ENCODE data around the gene CDK11A. TPM values are rescaled to one million over a fixed set of nuclear protein-coding genes. Genes with fewer than 3 reads are reported as not detected.
"Not testable (repeated sequence)": the region's sequence is repeated elsewhere in the genome, so short reads cannot be mapped to it uniquely, and the experiment has no call there.

Gene CDK11A
- polyA plus RNA-seq, 1 donor (not counting 4 experiments of a cell fraction or from before 2014, with no cell fraction given), result 3.5 TPM

- H3K9me3 ChIP-seq (ENCODE audit: control insufficient read depth, low read depth, low read length); dilution Hi-C loops (cut with MboI; ENCODE audit: extremely low pct_ligation_motif_present, low sequenced_read_pairs); H3K4me2 ChIP-seq (ENCODE audit: control insufficient read depth, extremely low read depth, insufficient read depth, low read depth, low read length); H3K4me1 ChIP-seq (ENCODE audit: control insufficient read depth, extremely low read depth, insufficient read depth, low read length); DNase-seq (ENCODE audit: low read depth, low spot score); H3K9ac ChIP-seq (ENCODE audit: control insufficient read depth, extremely low read depth, insufficient read depth, low read length); H4K20me1 ChIP-seq (ENCODE audit: control insufficient read depth, extremely low read depth, insufficient read depth, low read length); H3K27me3 ChIP-seq (ENCODE audit: control insufficient read depth, extremely low read depth, insufficient read depth, low read length); FAIRE-seq; H3K36me3 ChIP-seq (ENCODE audit: control insufficient read depth in 2 of 2, extremely low read depth in 1 of 2, insufficient read depth in 2 of 2, low read length in 2 of 2); H3K79me2 ChIP-seq (ENCODE audit: control insufficient read depth, insufficient read depth, low read length); H3K9me1 ChIP-seq (ENCODE audit: control insufficient read depth, extremely low read depth, insufficient read depth, low read length); H2AFZ ChIP-seq (ENCODE audit: control insufficient read depth, low read length): not testable (repeated sequence)
- H3K4me3 ChIP-seq (ENCODE audit: control insufficient read depth in 2 of 3, extremely low read depth in 1 of 3, insufficient read depth in 2 of 3, low read depth in 1 of 3, low read length in 3 of 3), result peak overlapping the region in 1 of 3 experiments; percentile 42
- peak overlapping the region; percentile 49 for H3K27ac ChIP-seq (ENCODE audit: control insufficient read depth, insufficient read depth, low read length)
Observed at GRCh38 chr1:1745651-1746565, 21.8 kb upstream of the CDK11A start.

GRCh38 chr1:1742529-1742928, 18.4 kb upstream of the CDK11A start:
- H3K9me3 ChIP-seq (ENCODE audit: control insufficient read depth, low read depth, low read length); H3K36me3 ChIP-seq (ENCODE audit: control insufficient read depth in 2 of 2, extremely low read depth in 1 of 2, insufficient read depth in 2 of 2, low read length in 2 of 2); H3K27ac ChIP-seq (ENCODE audit: control insufficient read depth, insufficient read depth, low read length); H4K20me1 ChIP-seq (ENCODE audit: control insufficient read depth, extremely low read depth, insufficient read depth, low read length); H3K9me1 ChIP-seq (ENCODE audit: control insufficient read depth, extremely low read depth, insufficient read depth, low read length); FAIRE-seq; dilution Hi-C loops (cut with MboI; ENCODE audit: extremely low pct_ligation_motif_present, low sequenced_read_pairs); H3K27me3 ChIP-seq (ENCODE audit: control insufficient read depth, extremely low read depth, insufficient read depth, low read length); DNase-seq (ENCODE audit: low read depth, low spot score); H3K4me3 ChIP-seq (ENCODE audit: control insufficient read depth in 2 of 3, extremely low read depth in 1 of 3, insufficient read depth in 2 of 3, low read depth in 1 of 3, low read length in 3 of 3); H2AFZ ChIP-seq (ENCODE audit: control insufficient read depth, low read length); H3K4me1 ChIP-seq (ENCODE audit: control insufficient read depth, extremely low read depth, insufficient read depth, low read length); H3K4me2 ChIP-seq (ENCODE audit: control insufficient read depth, extremely low read depth, insufficient read depth, low read depth, low read length); H3K9ac ChIP-seq (ENCODE audit: control insufficient read depth, extremely low read depth, insufficient read depth, low read length); H3K79me2 ChIP-seq (ENCODE audit: control insufficient read depth, insufficient read depth, low read length): not testable (repeated sequence)

GRCh38 chr1:1741013-1741412, 16.9 kb upstream of the CDK11A start:
- H3K4me1 ChIP-seq (ENCODE audit: control insufficient read depth, extremely low read depth, insufficient read depth, low read length); DNase-seq (ENCODE audit: low read depth, low spot score); H3K4me3 ChIP-seq (ENCODE audit: control insufficient read depth in 2 of 3, extremely low read depth in 1 of 3, insufficient read depth in 2 of 3, low read depth in 1 of 3, low read length in 3 of 3); H3K79me2 ChIP-seq (ENCODE audit: control insufficient read depth, insufficient read depth, low read length); H3K9ac ChIP-seq (ENCODE audit: control insufficient read depth, extremely low read depth, insufficient read depth, low read length); H3K9me3 ChIP-seq (ENCODE audit: control insufficient read depth, low read depth, low read length); H3K4me2 ChIP-seq (ENCODE audit: control insufficient read depth, extremely low read depth, insufficient read depth, low read depth, low read length); H2AFZ ChIP-seq (ENCODE audit: control insufficient read depth, low read length); FAIRE-seq; H3K9me1 ChIP-seq (ENCODE audit: control insufficient read depth, extremely low read depth, insufficient read depth, low read length); H3K36me3 ChIP-seq (ENCODE audit: control insufficient read depth in 2 of 2, extremely low read depth in 1 of 2, insufficient read depth in 2 of 2, low read length in 2 of 2); H3K27me3 ChIP-seq (ENCODE audit: control insufficient read depth, extremely low read depth, insufficient read depth, low read length); dilution Hi-C loops (cut with MboI; ENCODE audit: extremely low pct_ligation_motif_present, low sequenced_read_pairs); H3K27ac ChIP-seq (ENCODE audit: control insufficient read depth, insufficient read depth, low read length); H4K20me1 ChIP-seq (ENCODE audit: control insufficient read depth, extremely low read depth, insufficient read depth, low read length): not testable (repeated sequence)

- H3K4me1 ChIP-seq (ENCODE audit: control insufficient read depth, extremely low read depth, insufficient read depth, low read length); H2AFZ ChIP-seq (ENCODE audit: control insufficient read depth, low read length); H3K4me3 ChIP-seq (ENCODE audit: control insufficient read depth in 2 of 3, extremely low read depth in 1 of 3, insufficient read depth in 2 of 3, low read depth in 1 of 3, low read length in 3 of 3); H3K27ac ChIP-seq (ENCODE audit: control insufficient read depth, insufficient read depth, low read length); DNase-seq (ENCODE audit: low read depth, low spot score); H3K27me3 ChIP-seq (ENCODE audit: control insufficient read depth, extremely low read depth, insufficient read depth, low read length); dilution Hi-C loops (cut with MboI; ENCODE audit: extremely low pct_ligation_motif_present, low sequenced_read_pairs); H4K20me1 ChIP-seq (ENCODE audit: control insufficient read depth, extremely low read depth, insufficient read depth, low read length); FAIRE-seq; H3K79me2 ChIP-seq (ENCODE audit: control insufficient read depth, insufficient read depth, low read length); H3K4me2 ChIP-seq (ENCODE audit: control insufficient read depth, extremely low read depth, insufficient read depth, low read depth, low read length); H3K9me1 ChIP-seq (ENCODE audit: control insufficient read depth, extremely low read depth, insufficient read depth, low read length); H3K9me3 ChIP-seq (ENCODE audit: control insufficient read depth, low read depth, low read length); H3K9ac ChIP-seq (ENCODE audit: control insufficient read depth, extremely low read depth, insufficient read depth, low read length); H3K36me3 ChIP-seq (ENCODE audit: control insufficient read depth in 2 of 2, extremely low read depth in 1 of 2, insufficient read depth in 2 of 2, low read length in 2 of 2): not testable (repeated sequence)
Observed at GRCh38 chr1:1738799-1739337, 14.7 kb upstream of the CDK11A start.
